IPS-15b (cell line): ENCODE results near the gene ODF4.

Experiments
- H3K27me3 ChIP-seq: one replicate; pipeline ENCODE4 v1.6.1; 2013; ENCODE audit warnings: low read length; ENCODE audit not compliant: control insufficient read depth, insufficient read depth
- H3K36me3 ChIP-seq: one replicate; pipeline ENCODE4 v1.6.1; 2013; ENCODE audit warnings: low read length; ENCODE audit not compliant: control insufficient read depth, insufficient read depth
- H3K4me1 ChIP-seq: one replicate; pipeline ENCODE4 v1.6.1; 2013; ENCODE audit warnings: mild to moderate bottlenecking, low read length; ENCODE audit not compliant: control insufficient read depth, insufficient read depth
- H3K4me3 ChIP-seq: one replicate; pipeline ENCODE4 v1.5.1; 2013; ENCODE audit warnings: low read depth, low read length
- H3K9ac ChIP-seq: one replicate; pipeline ENCODE4 v1.6.1; 2013; ENCODE audit warnings: low read depth, mild to moderate bottlenecking, low read length
- H3K9me3 ChIP-seq: one replicate; pipeline ENCODE4 v1.6.1; 2013; ENCODE audit warnings: mild to moderate bottlenecking, low read length; ENCODE audit not compliant: control insufficient read depth, insufficient read depth

ODF4 gene

GRCh38 chr17:8339540-8339939 is at the start of gene ODF4:
Gene ODF4 (plus strand): TSS chr17:8339840. CDS start chr17:8340052, 212 bp downstream.
- Histone ChIP-seq H3K27me3 (no peaks in the 10 kb centered on the region), H3K36me3 (no peaks in the 10 kb centered on the region), H3K4me1 (peaks cover 18% of the 10 kb centered on the region), H3K4me3 (no peak within 1 kb of the TSS), H3K9me3 (no peaks in the 10 kb centered on the region), H3K9ac (no peak within 1 kb of the TSS)

DNA sequence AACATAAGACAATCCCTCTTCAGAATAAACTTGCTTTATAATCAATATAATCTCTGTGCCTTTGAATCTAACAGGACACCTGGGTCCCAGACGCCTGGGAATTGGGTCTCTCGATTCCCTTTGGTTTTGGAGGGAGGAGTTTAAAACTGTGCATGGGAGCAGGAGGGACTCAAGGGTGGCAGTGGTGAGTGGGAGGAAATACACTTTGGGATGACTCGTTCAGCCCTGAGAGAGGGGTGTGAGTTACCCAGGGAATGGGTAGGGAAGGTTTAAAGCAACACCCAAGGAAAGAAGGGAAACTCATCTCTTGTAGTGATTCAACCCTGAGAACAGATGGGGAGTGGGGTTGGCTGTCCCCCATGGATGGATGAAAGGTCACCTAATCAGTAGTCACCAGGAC is 49.6 kb upstream of the ODF4 start:
- H3K9ac ChIP-seq = no peak overlapping the region
- no peaks in the 10 kb centered on the region for H3K9me3 ChIP-seq
- no peaks in the 10 kb centered on the region for H3K4me1 ChIP-seq
- no peaks in the 10 kb centered on the region for H3K27me3 ChIP-seq
- H3K4me3 ChIP-seq = no peak overlapping the region
- H3K36me3 ChIP-seq = peaks cover 2% of the 10 kb centered on the region

DNA sequence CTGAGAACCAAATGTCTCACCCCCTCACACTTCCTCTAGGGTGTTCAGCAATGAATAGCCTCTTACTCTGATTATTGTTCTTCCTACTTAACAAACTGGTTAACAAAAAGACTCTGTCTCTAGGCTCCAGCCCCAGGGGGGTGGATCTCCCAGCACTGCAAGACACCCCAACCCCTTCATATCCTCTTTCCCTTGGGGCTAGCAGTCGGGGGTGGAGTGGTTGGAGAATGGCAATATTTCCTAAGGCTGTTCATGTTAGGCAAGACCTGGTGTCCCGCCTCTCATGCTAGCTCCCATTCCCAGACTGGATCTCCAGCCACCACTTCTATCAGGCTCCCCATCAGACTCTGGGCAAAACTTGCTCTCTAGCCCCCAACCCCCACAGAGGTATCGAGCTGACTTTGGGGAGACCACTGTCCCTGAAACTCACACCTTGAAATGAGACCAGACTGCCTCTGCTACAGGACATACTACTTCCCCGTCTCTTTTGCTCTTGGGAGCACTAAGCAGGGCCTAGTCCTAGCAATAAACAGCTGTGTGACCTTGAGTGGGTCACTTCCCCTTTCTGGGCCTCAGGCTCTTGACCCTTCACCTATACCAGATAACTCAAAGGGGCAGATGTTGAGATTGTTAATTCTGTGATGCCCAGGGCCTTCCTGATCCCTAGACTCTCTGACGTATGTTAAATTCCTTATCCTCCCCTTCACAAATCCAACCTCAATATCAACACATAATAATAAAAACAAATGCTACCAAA is 46.8 kb upstream of the ODF4 start:
- Histone ChIP-seq H3K9ac (no peak overlapping the region), H3K4me1 (no peaks in the 10 kb centered on the region), H3K36me3 (peaks cover 2% of the 10 kb centered on the region), H3K9me3 (no peaks in the 10 kb centered on the region), H3K4me3 (no peak overlapping the region), H3K27me3 (no peaks in the 10 kb centered on the region)

- Histone ChIP-seq H3K4me1 (no peaks in the 10 kb centered on the region), H3K27me3 (no peaks in the 10 kb centered on the region), H3K9ac (no peak overlapping the region), H3K36me3 (peaks cover 2% of the 10 kb centered on the region), H3K4me3 (peak overlapping the region; percentile 64), H3K9me3 (no peaks in the 10 kb centered on the region)
Measured at GRCh38 chr17:8294361-8294760, 45.3 kb upstream of the ODF4 start.

DNA sequence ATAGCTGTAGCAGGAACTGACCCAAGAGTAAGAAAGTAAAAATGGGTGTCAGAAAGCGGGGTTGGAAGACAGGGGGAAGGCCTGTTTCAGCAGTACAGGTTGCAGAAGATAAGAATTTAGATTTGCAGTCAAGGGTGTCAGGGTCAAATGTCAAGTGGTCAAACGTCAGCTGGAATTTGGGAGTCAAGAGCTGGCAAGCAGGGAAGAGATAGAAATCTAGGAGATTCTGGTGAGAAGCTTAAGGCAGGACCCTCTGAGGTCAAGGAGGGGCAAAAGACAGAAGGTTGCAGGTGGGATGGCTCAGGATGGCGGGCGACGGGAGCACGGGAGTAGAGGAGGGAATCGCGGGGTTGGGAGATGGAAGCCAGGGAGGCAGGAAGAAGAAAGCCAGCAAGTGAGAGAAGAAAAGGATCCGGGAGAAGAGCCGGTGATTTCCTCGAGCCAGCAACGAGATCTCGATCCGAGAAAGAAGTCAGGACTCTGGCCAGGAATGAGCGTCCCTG is 44.8 kb upstream of the ODF4 start:
- peak overlapping the region; percentile 64 for H3K4me3 ChIP-seq
- no peak overlapping the region for H3K9ac ChIP-seq
- H3K9me3 ChIP-seq = no peaks in the 10 kb centered on the region
- no peaks in the 10 kb centered on the region for H3K4me1 ChIP-seq
- H3K27me3 ChIP-seq = no peaks in the 10 kb centered on the region
- H3K36me3 ChIP-seq = peaks cover 2% of the 10 kb centered on the region

- no peaks in the 10 kb centered on the region for H3K9me3 ChIP-seq
- H3K9ac ChIP-seq = no peak overlapping the region
- H3K27me3 ChIP-seq = no peaks in the 10 kb centered on the region
- H3K36me3 ChIP-seq = no peaks in the 10 kb centered on the region
- H3K4me1 ChIP-seq = no peaks in the 10 kb centered on the region
- no peak overlapping the region for H3K4me3 ChIP-seq
Measured at GRCh38 chr17:8300226-8300625, 39.4 kb upstream of the ODF4 start.

GRCh38 chr17:8300627-8301242 is 38.9 kb upstream of the ODF4 start:
- Histone ChIP-seq H3K27me3 (no peaks in the 10 kb centered on the region), H3K4me1 (no peaks in the 10 kb centered on the region), H3K36me3 (no peaks in the 10 kb centered on the region), H3K9me3 (no peaks in the 10 kb centered on the region), H3K4me3 (no peak overlapping the region), H3K9ac (no peak overlapping the region)

GRCh38 chr17:8310601-8311123 is 29.0 kb upstream of the ODF4 start:
- Histone ChIP-seq H3K9ac (no peak overlapping the region), H3K4me1 (peaks cover 6% of the 10 kb centered on the region), H3K9me3 (no peaks in the 10 kb centered on the region), H3K27me3 (peaks cover 10% of the 10 kb centered on the region), H3K4me3 (no peak overlapping the region), H3K36me3 (no peaks in the 10 kb centered on the region)

DNA sequence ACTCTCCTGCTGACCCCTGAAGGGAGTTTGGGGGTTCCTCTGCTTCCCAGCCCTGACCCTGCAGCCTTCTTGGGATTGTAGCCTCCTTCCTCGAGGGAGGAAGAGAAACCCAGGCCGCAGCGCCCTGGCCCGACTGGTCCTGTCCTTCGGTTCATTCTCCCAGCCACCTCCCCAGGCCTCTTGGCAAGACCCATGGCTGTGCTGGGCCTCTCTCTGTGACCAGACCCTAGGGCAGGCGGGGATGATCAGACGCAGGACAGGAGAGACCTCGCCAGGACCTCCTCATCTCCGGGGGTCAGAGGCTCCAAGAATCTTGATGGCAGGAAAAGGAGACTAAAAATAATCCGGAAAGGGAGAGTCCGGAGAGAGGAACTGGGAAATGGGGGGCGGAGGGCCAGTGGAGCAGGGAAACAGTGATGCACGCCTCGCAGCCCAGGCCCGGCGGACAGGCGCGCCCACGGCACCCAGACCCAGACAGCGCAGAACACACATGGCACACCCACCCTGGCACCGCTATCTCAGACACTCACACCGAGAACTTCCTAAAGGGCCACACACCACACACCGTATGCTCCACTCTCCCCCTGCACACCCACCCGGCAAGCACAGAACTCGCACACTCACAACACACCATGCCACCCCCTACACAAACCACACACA is 28.4 kb upstream of the ODF4 start:
- H3K4me1 ChIP-seq = peaks cover 6% of the 10 kb centered on the region
- no peaks in the 10 kb centered on the region for H3K36me3 ChIP-seq
- H3K9ac ChIP-seq = no peak overlapping the region
- H3K9me3 ChIP-seq = no peaks in the 10 kb centered on the region
- peaks cover 16% of the 10 kb centered on the region for H3K27me3 ChIP-seq
- no peak overlapping the region for H3K4me3 ChIP-seq

GRCh38 chr17:8312251-8312650 is 27.4 kb upstream of the ODF4 start:
- Histone ChIP-seq H3K9me3 (no peaks in the 10 kb centered on the region), H3K4me3 (no peak overlapping the region), H3K9ac (no peak overlapping the region), H3K4me1 (peaks cover 6% of the 10 kb centered on the region), H3K36me3 (no peaks in the 10 kb centered on the region), H3K27me3 (peaks cover 26% of the 10 kb centered on the region)

GRCh38 chr17:8312726-8313600 is 26.7 kb upstream of the ODF4 start:
- Histone ChIP-seq H3K36me3 (no peaks in the 10 kb centered on the region), H3K4me3 (no peak overlapping the region), H3K27me3 (peaks cover 28% of the 10 kb centered on the region), H3K9ac (no peak overlapping the region), H3K9me3 (no peaks in the 10 kb centered on the region), H3K4me1 (peaks cover 6% of the 10 kb centered on the region)
